HG02571 (cell line): ENCODE results near the gene GPR6.

ENCODE experiments used
- ATAC-seq: cut with Tn5 transposase; IDR thresholded peaks from one replicate; pipeline ENCODE4 v1.9.1; 2021; ENCODE audit warnings: mild to moderate bottlenecking, moderate library complexity; ENCODE audit not compliant: unreplicated experiment

GPR6 gene

GRCh38 chr6:109998159-109998785 lies 20.2 kb downstream of the GPR6 start:
- no peak for ATAC-seq

- no peak for ATAC-seq
Measured at GRCh38 chr6:109999740-110000139, 21.6 kb downstream of the GPR6 start.

- no peak for ATAC-seq
Measured at GRCh38 chr6:110002676-110003075, 24.6 kb downstream of the GPR6 start.

DNA sequence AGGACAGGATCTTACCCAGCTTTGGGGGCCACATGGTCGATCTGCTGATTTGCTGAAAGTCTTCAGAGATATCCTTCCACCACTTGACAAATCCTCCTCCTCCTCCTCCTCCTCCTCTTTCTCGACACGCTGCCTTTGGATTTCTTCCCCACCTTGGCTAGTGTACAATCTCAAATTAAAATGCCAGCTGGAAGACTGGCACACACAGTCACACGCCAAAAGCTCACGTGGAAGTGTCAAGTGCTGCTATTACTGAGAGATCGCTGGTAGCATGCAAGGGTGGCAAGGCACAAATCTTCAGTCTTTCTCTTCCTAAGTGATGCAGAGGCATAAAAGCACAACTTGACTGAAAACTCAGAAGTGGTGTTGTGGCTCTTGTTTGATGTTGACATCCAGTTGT lies 35.3 kb downstream of the GPR6 start:
- ATAC-seq, result no peak

GRCh38 chr6:110015206-110015605 lies 37.1 kb downstream of the GPR6 start:
- no peak for ATAC-seq

DNA sequence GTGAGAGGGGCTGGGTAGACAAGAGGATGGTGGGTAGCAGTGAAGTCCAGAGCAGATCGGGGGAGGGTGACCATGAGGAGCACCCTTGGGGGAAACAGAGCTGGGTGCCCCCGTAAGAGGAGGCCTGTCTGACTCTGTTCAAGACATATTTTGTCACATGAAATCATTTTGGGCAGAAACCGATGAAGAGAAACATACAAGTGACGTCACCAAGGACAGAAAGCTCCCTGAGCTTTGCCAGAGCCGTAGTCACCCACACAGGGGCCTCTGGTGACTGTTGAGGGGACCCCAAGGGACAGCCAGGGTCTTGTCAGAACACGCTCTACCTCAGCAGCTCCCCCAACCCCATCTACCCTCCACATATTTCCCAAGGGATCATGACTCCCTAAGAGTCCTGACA lies 39.2 kb downstream of the GPR6 start:
- no peak for ATAC-seq

DNA sequence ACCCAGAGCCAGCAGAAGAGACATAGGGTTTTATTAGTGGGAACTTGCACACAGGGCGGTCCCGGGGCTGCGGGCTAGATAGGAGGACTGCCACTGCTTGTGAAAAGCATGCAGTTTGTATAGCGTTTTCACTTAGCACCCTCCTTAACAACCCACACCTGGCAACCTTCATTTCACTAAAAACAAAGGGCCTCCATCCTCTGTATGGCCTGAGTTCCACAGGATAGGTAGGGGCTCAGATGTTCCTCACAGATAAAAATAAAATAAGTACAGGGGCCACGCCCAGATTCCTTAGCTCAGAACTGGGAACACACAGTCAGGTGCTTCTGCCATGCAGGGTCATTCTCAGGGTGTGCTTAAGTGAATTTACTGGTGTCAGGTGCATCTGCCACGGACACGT lies 39.8 kb downstream of the GPR6 start:
- ATAC-seq, result no peak

DNA sequence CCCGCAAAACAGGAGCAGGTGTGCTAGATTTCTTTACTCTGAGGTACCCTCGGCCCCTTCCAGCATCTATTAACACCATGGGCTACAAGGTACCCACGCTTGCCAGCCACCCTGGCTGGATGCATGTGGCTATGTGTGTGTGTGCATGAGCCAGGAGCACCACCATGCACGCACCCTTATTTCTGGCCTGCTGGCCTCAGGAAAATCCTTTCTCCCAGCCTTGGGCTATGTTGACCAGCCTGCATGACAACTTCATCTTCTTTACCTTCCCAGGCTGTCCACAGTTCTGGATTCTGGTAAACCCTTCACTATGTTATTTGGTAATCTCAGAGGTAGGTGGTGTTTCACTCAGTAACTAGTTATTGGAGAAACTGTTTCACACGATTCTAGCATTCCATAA lies 40.4 kb downstream of the GPR6 start:
- ATAC-seq, result no peak

GRCh38 chr6:110020888-110021287 lies 42.8 kb downstream of the GPR6 start:
- no peak for ATAC-seq

- no peak for ATAC-seq
Measured at GRCh38 chr6:110029144-110029543, 51.0 kb downstream of the GPR6 start.
